B cell (primary cell): ENCODE results near the gene KCNK18.

ENCODE experiments used
- EZH2 ChIP-seq: IDR thresholded peaks from 2 replicates; pipeline ENCODE4 v1.6.1; 2012; ENCODE audit warnings: borderline replicate concordance, low read depth, mild to moderate bottlenecking, moderate library complexity, low read length; ENCODE audit not compliant: insufficient read depth, poor library complexity, severe bottlenecking
- TF ChIP-seq, protein P1 (sequence below): fragments of 200-600 bp; IDR thresholded peaks from one replicate; pipeline ENCODE4 v1.8.0; 2022; ENCODE audit warnings: antibody characterized with exemption, mild to moderate bottlenecking

DNA sequence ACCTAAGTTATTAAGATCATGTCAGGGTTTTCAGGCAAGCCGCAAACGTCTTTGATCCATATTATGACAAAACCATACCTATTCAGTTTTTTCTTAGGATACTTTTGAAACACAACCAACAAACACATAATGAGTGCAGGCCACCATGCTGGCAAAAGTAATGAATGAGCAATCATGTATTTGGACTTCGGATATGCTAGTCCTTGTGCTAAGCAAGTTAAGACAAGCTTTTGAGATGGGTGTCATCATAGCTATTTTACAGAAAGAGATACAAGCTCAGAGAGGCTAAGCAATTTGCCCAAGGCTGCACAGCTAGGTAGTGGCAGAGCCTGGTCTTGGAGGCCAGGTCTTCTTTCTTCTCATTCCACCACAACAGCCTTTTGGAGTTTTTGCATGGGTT is 12.5 kb upstream of the KCNK18 start:
- TF ChIP-seq, protein P1, sequence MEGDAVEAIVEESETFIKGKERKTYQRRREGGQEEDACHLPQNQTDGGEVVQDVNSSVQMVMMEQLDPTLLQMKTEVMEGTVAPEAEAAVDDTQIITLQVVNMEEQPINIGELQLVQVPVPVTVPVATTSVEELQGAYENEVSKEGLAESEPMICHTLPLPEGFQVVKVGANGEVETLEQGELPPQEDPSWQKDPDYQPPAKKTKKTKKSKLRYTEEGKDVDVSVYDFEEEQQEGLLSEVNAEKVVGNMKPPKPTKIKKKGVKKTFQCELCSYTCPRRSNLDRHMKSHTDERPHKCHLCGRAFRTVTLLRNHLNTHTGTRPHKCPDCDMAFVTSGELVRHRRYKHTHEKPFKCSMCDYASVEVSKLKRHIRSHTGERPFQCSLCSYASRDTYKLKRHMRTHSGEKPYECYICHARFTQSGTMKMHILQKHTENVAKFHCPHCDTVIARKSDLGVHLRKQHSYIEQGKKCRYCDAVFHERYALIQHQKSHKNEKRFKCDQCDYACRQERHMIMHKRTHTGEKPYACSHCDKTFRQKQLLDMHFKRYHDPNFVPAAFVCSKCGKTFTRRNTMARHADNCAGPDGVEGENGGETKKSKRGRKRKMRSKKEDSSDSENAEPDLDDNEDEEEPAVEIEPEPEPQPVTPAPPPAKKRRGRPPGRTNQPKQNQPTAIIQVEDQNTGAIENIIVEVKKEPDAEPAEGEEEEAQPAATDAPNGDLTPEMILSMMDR = no peak
- TF ChIP-seq EZH2 = no peak
